OCI-LY3 (cell line): ENCODE data around the gene MAST2.

Experiments
- EZH2phosphoT487 ChIP-seq: fragments of 200-600 bp; shearing (Covaris generic); IDR thresholded peaks from 2 replicates; pipeline ENCODE4 v1.6.1; 2018; ENCODE audit warnings: antibody characterized with exemption, mixed run types, low read depth
- TF ChIP-seq, protein P1 (sequence below): fragments of 200-600, 300-600 bp; sonication (generic); IDR thresholded peaks from 2 replicates; pipeline ENCODE4 v1.5.1; 2014; ENCODE audit warnings: antibody characterized with exemption, low read length, low read depth

DNA sequence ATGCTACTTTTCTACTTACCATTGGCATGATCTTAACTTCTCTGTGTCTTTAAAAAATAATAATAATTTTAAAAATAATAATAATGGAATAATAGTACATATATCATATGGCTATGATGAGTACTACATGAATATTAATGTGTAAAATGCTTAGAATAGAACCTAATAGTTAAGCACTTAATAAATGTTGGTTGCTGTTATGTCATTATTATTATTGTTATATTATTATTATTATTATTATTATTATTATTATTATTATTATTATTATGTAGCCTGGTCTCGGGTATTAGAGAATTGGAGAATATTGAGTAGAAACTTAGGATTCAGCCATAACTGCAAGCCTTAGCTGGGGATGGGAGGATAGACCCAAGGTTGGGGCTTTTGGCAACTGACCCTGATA lies 108.2 kb downstream of the MAST2 start:
- TF ChIP-seq, protein P1, sequence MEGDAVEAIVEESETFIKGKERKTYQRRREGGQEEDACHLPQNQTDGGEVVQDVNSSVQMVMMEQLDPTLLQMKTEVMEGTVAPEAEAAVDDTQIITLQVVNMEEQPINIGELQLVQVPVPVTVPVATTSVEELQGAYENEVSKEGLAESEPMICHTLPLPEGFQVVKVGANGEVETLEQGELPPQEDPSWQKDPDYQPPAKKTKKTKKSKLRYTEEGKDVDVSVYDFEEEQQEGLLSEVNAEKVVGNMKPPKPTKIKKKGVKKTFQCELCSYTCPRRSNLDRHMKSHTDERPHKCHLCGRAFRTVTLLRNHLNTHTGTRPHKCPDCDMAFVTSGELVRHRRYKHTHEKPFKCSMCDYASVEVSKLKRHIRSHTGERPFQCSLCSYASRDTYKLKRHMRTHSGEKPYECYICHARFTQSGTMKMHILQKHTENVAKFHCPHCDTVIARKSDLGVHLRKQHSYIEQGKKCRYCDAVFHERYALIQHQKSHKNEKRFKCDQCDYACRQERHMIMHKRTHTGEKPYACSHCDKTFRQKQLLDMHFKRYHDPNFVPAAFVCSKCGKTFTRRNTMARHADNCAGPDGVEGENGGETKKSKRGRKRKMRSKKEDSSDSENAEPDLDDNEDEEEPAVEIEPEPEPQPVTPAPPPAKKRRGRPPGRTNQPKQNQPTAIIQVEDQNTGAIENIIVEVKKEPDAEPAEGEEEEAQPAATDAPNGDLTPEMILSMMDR: no peak
- TF ChIP-seq EZH2phosphoT487: no peak
